GM21576 (cell line): ENCODE data around the gene GALT.

Experiments
- ATAC-seq: cut with Tn5 transposase; IDR thresholded peaks from one replicate; pipeline ENCODE4 v1.9.1; 2021; ENCODE audit warnings: mild to moderate bottlenecking, moderate library complexity; ENCODE audit not compliant: unreplicated experiment

GALT gene

GRCh38 chr9:34651876-34652601 lies 5.6 kb downstream of the GALT start, which contains the start of gene IL11RA:
TSS of gene IL11RA (plus strand) at chr9:34652185. CDS start at chr9:34655218, 3,033 bp downstream.
- no peak for ATAC-seq

GRCh38 chr9:34652602-34653000 lies 6.1 kb downstream of the GALT start:
- ATAC-seq, result no peak

DNA sequence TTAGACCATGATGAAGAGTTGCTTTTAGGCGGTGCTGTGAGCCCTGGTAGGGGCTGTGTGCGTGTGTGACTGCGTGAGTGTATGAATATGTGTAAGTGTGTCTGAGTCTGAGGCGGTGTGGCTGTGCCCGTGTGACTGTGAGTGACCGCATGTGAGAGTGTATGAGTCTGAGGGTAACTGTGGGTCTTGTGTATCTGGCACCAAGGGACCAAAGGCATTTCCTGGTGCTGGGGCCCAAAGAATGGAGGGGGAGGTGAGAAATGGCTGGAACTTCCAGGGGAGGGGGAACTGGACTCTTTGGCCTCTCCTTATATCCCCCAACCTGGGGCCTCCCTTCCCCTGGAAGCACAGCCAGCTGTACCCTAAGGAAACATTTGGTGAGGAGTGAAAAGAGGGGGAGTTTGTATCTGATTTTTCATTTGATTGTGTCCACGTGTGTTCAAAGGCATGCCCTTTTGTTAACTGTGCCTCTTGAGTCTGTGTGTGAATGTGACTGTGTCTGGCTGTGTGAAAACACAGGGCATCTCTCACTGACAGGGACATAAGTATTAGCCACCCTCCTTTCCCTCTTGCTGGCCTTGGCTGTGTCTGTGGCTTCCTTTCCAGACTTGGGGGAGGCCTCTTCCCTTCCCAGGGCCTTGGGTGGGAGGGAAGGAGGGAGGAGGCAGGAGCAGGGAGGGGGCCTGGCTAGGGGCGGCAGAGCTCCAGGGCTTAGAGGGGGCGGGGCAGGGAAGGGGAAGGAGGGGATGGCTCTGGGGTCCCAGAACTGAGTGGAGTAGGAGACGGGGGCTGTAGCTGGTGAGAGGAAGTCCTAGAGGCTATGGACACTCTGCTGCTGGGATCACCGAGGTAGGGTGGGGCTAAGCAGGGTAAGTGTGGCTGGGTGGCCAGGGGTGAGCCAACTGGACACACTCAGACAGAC lies 6.9 kb downstream of the GALT start:
- ATAC-seq, result no peak

DNA sequence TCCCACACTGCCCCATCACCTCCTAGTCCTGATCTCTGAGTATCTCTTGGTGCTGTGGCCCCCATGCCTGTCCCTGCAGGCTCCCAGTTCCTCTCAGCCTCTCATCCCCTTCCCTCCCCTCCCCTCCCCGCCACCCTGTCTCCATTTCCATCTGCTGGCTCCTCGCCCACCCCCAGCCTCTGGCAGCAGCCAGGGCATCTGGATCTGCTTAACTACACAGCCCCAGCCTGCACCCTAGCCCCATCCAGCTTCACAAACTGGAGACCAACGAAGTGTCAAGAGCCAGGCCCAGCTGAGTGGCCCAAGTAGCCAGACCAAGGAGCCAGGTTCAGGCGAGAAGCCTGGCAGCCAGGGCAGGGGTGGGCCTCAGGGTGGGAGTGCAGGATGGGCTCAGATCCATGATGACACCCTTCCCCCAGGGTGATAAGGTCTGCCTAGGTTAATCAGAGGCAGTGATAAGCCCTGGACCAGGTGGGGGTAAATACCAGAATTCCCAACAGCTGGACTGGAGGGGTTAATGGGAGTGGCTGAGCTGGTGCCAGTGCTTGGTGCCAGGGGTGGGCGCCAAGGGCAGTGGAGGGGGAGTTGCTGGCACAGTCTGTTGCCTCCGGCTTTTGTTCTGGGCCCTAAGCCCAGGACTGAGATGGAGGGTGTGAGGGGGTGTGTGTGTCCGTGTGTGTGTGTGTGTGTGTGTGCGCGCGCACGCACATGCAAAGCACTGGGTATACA lies 8.0 kb downstream of the GALT start:
- ATAC-seq, result no peak

GRCh38 chr9:34655394-34655793 lies 8.9 kb downstream of the GALT start:
- ATAC-seq, result no peak

DNA sequence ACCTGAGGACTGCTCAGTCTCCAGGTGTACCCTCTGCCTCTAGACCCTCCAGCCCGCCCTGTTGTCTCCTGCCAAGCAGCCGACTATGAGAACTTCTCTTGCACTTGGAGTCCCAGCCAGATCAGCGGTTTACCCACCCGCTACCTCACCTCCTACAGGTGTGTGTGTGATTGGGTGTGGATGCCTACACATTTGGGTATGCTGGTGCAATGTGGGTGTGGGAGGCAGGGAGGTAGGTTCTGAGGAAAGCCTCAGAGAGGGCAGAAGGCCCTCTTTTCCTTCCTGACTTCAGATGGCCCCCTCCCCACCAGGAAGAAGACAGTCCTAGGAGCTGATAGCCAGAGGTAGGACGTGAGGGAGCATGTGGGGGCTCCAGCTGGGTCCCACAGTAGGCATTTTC lies 10.5 kb downstream of the GALT start:
- no peak for ATAC-seq

- ATAC-seq, result no peak
Observed at GRCh38 chr9:34658461-34658860, 12.0 kb downstream of the GALT start.

DNA sequence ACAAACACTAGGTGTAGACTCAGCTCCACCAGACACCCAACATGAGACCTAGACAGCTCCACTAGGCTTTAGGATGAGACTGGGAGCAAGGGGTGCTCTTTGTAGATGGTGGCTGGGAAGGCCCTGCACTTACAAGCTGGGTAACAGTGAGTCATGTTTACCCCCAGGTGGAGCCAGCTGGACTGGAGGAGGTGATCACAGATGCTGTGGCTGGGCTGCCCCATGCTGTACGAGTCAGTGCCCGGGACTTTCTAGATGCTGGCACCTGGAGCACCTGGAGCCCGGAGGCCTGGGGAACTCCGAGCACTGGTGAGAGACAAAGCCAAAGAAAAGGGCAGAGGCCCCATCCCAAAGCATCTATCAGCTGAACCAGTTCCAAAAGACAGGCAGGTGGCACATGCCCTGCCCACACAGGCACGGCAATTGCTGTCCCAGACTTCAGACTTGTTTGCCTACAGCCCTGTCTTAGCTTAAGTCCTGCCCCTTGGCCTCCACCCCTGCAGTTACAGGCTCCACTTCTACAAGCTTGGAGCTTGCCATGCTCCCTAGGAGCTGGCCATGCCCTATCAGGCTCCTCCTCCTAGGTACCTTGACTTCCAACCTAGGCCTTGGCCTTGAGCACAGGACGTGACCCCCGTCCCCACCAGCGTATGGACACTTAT lies 13.2 kb downstream of the GALT start:
- no peak for ATAC-seq

DNA sequence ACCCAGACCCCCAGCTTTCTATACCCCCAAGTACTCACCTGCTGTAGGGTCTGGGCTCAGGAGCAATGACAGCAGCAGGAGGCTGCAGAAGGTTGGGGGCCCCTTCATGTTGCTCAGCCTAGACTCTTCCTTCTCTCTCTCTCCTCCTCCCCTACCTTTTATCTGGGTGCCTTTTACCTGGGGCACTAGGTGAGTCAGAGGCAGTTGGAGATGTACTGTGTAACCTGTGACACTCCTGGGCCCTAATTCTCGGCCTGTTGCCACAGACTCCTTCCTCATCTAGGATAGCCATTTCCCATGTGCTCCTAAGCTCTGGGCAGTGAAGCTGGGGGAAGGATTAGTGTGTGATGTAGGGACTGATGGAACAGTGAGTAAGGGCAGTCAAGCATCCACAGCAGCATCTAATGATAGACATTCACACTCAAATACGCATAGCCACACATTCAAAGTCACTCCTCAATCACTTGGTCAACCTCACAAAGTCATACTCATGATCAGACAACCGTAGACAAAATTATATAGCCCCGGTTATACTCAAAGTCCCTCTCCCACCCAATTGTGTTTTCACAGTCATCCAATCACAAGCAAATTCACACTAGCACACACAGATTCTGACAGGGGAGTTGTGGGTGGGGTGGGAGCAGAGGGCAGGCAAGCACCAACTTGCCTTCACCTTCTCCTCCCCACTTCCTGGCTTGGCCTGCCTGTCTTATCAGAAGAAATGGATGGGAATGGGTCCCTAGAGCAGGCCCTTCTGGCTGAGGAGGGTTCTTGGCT lies 16.2 kb downstream of the GALT start, which contains the start of gene CCL27:
TSS of gene CCL27 (minus strand) at position 132 of the 777 bp plus-strand sequence. CDS start at position 108, 24 bp downstream.
- ATAC-seq, result no peak

DNA sequence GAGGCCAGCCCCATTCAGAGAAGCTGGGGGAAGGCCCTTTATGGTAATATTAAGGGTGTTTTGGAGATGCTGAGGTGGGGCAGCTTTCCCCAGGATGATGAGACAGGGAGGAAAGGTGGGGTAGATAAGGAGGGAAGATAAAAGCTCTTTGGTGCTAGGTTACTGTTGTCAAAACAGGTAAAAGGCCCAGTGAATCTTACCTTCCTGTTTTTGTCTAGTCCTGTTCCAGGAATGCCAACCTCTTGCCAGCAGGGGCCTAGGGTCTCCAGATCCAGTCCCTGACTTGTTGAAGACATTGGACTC lies 16.8 kb downstream of the GALT start:
- no peak for ATAC-seq

GRCh38 chr9:34664281-34665066 lies 18.0 kb downstream of the GALT start:
- peak; percentile 49 for ATAC-seq

GRCh38 chr9:34665067-34665380 lies 18.5 kb downstream of the GALT start:
- no peak for ATAC-seq

DNA sequence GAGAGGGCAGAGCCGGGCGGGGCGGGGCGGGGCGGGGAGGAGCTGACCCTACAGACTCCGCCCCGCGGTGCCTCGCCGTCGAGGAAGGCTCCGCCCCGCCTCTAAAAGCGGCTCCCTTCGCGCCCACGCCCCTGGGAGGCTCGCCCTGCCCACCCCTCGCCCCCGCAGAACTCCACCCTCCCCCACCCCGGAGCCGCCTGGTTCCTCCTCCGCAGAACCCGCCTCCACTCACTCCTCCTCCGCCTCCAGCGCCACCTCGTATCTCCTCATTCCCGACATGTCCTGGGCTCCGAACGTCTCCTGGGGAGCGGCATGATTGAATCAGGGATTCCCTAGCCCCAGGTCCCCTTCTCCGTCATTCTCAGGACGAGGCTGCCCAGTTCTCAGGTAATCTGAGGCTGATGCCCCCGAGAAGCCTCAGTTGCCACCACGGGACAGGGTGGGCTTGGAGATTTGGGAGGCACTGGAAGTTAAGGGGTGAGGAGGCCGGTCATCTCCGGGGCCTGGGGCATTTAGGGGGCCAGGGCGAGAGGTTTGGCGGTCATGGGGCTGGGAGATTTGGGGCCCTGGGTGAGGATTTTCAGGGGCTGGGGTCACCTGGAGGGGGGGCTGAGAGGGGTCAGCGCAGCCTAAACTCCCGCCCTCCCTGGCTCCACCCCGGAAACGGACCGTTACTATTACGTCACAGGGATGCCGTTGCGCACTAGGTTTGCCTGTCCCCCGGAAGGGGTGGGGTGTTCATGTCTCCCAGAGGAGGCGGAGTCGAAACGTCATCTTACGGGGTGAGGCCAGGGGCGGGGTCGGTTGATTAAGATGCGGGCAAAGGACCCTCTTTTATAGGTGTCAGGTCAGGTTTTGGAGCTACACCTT lies 19.1 kb downstream of the GALT start:
- peak; percentile 71 for ATAC-seq

DNA sequence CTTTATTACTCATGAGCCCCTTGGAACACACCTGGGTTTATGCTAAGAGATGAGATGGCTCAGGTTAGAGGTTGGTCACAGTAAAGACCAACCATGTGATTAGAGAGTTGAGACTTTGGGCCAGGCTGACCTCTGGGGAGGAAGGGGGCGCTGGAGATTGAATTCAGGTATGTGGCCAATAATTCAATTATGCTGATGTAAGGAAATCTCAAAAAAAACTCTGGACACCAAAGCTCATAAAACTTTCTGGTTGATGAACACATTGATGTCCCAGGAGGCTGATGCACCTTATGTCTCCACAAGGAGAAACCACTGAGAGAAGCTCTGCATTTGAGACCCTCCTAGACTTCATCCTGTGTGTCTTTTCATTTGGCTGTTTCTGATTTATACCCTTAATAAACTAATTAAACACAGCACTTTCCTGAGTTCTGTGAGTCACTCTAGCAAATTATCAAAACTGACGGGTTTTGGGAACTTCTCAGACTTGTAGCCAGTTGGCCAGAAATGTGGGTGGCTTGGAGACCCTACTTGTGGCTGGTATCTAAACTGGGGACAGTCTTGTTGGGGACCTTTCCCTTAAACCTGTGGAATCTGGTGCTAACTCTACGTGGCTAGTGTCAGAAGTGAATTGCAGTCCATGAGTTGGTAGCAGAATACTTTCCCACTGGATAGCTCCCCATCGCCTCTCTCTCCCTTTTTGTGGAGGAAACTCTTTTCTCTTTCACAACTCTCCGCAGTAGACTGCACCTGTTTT lies 23.5 kb downstream of the GALT start:
- no peak for ATAC-seq

DNA sequence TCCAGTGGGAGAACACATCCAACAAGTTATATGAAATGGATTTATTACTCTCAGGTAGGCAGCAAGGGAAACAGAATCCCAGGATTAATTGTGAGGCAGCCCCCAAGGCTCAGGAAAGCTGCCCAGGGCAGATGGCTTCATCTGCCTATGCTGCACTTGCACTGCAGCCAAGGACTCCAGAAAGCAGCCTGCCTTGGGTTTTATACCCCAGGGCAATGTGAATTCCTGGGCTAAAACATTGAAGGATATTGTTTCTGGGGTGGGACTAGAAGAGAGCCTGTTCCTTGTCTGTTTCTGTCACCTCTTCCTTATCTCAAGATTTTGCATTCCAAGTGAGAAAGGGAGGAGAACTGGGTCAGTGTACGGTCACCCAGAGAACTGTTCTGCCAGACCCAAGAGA lies 24.8 kb downstream of the GALT start:
- no peak for ATAC-seq

DNA sequence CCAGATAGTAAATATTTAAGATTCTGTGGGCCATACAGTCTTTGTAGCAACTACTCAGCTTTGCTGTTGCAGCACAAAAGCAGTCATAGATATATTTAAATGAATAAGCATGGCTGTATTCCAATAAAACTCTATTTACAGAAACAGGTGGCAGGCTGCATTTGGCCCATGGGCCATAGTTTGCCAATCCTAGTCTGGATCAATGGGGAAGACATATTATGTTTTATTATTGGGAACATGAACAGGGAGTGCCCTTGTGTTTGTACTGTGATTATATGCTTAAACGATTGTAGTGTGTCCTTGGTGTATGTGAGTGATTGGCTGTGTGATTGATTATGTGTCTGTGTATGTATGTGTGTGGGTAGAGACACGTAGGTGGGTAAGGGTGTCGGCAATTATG lies 28.0 kb downstream of the GALT start:
- no peak for ATAC-seq

- no peak for ATAC-seq
Observed at GRCh38 chr9:34675048-34675714, 28.7 kb downstream of the GALT start.
